GM19324 (cell line): ENCODE results near the gene PARVB.

Source experiments
- ATAC-seq: cut with Tn5 transposase; IDR thresholded peaks from one replicate; pipeline ENCODE4 v1.9.1; 2021; ENCODE audit warnings: mild to moderate bottlenecking, moderate library complexity; ENCODE audit not compliant: unreplicated experiment, low FRiP score

PARVB gene

DNA sequence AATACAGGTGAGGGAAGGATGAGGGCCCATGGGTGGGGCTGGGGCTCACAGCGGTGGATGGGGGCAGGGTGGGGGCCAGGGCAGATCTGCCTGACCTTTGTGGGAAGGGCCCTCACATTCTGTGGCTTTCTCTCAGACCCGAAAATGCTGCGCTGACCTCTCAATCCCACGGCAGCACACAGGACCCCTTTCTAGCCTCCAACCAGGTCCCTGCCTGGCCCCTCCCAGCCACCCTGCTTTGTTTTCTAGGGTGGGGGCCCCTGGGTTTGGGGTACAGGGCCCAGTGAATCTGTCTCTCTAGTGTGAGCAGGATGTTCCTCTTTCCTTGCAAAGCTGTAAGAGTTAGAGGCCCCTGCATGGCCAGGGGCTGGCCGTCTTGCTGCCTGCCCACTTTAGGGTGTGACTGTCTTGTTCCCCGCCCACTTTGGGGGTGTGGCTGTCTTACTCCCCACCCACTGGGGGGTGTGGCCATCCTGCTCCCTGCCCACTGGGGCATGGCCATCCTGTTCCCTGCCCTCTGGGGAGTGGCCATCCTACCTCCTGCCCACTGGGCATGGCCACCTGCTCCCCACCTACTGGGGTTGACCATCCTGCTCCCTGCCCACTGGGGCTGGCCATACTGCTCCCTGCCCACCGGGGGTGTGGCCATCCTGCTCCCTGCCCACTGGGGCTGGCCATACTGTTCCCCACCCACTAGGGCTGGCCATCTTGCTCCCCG, 168.2 kb downstream of the PARVB start:
- ATAC-seq = no peak

DNA sequence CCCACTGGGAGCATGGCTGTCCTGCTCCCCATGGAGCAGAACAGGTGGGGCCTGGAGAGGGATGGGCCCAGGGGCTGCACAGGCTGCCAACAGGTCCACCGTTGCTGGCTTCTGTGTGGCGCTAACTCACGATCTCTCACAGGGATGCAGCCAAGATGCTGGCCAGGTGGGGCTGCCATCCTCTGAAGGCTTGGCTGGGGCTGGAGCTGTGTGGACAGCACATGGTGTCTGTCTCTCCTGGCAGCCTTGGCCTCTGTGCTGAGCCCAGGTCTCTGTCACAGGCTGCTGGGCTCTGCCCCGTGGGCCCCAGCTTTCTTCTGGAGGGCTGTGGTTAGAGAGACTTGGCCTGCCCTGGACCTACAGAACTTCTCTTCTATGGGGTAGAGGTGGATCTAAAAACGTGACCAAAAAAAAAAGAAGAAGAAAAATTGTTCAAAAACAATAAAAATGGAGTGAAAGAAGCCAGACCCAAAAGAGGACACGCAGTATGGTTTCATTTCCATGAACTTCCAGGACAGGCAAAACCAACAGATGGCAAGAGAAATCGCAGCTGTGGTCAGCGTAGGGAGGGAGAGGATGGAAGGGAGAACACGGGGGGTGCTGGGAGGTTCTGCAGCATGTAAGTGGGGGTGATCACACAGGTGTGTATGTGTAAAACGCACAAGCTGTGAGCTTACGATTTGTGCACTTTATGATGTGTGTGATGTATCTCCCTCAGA, 168.9 kb downstream of the PARVB start:
- no peak for ATAC-seq

DNA sequence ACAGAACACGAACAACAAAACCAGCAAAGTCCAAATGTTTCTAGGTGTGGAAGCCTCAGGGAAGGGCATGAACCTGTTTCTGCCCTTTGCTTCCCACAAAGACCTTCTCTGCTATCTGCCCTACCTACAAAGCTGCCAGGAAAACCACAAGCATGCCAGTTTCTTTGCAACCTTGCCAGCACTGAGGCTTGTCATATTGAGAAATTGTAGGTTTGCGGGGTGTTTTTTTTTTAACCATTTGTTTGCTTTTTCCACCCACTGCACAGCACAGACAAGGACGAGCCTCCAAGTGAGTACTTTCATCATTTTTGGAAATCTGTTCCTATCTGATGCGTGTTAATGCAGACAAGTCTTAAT, 169.4 kb downstream of the PARVB start:
- no peak for ATAC-seq

DNA sequence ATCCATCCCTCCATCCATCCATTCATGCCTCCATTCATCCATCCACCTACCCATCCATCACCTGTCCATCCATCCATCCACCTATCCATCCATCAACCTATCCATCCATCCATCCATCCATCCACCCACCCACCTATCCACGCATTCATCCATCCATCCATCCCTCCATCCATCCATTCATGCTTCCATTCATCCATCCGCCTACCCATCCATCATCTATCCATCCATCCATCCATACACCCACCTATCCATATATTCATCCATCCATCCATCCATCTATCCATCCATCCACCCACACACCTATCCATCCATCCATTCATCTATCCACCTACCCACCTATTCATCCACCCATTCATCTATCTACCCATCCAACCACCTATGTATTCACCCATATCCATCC, 170.5 kb downstream of the PARVB start:
- ATAC-seq = no peak

DNA sequence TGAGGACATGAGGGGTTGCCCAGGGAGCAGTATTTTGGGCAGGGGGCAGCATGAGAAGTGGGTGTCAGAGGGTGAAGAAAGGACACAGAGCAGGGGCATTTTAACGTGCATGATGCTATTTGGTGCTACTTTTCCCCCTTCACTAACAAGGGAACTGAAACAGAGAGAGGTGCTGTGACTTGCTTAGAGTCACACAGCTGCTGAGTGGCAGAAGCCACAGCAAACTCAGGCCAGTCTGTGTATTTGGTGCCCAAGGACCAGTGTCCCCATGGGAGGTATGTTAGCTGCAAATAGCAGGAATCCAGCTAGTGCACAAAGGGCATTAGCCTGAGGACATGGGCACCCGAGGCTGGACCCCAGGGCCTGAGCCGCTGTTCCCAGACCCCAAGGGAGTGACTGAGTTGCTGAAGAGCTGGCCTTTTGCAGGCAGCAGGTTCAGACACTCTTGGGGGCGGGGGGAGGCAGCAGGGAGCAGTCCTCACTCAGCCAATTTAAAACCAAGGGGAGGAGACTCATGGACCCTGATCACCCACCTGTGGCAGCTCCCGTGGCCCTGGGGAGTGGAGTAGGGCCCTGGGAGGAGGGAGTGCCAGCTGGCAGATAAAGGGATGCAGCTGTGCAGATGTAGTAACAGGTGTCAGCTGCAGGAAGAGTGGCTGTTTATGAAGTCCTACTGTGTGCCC, 171.2 kb downstream of the PARVB start:
- ATAC-seq = no peak

DNA sequence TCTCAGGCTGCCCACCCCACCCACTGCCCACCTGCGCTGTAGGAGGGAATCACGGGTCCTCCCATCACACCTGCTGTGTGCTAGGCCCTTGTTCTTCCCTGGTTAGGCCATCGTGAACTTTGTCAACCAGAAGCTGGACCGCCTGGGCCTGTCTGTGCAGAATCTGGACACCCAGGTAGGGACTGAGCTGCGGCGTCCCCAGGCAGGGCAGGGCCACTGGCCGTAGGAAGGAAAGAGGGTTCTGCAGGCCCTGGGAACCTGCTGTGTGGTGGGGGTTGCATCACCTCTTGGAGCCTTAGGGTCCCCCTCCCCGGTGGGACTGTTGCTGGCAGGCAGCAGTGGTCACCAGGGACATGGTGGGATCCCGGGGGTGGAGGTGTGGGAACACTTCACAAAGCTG, 172.1 kb downstream of the PARVB start:
- no peak for ATAC-seq

DNA sequence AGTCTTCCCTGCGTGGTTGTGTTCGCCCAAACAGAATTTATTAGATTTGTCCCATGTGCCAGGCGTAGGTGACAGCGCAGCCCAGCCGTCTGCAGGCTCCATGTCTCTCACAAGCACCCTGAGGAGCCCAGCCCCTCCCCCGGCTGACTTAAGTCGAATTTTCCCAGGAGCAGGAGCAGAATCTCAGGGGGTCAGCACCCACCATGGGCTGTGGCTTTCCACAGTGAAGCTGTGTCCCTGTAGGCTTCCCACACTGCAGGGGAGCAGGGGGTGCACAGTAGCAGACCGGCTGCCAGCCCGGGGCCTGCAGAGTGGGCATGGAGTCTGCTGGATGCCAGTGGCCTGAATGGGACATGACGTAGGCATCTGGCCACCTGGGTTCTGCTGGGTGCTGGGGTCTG, 172.6 kb downstream of the PARVB start:
- no peak for ATAC-seq

DNA sequence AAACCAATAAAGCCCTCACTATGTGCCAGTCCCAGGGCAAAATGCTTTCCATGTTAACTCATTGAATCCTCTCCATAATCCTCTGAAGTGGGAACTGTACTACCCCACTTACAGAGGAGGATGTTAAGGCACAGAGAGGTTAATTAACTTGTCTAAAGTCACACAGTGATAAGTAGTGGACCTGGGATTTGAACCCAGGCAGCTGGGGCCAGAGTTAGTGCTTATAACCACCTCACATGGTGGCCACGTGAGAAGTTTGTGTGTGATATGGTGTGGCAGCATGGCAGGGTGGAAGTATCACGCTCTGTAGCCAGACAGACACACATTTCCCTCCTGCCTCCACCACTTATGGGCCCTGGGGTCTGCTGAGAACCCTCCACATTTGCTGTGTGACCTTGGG, 173.2 kb downstream of the PARVB start:
- no peak for ATAC-seq

DNA sequence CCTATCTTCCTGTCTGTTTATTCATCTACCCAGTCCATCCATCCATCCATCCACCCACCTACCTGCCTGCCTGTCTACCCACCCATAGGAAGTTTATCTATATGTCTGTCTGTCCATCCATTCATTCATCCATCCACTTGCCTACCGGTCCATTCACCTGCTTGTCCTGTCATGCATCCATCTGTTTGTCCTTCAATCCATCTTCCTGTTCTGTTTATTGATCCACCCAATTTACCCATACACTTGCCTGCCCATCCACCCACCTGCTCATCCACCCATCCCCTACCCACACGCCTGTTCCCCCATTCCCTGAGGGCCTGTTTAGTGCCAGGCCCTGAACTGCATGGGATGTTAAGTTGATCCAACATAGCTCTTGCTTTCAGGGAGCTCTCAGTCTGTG, 175.1 kb downstream of the PARVB start:
- ATAC-seq = no peak

DNA sequence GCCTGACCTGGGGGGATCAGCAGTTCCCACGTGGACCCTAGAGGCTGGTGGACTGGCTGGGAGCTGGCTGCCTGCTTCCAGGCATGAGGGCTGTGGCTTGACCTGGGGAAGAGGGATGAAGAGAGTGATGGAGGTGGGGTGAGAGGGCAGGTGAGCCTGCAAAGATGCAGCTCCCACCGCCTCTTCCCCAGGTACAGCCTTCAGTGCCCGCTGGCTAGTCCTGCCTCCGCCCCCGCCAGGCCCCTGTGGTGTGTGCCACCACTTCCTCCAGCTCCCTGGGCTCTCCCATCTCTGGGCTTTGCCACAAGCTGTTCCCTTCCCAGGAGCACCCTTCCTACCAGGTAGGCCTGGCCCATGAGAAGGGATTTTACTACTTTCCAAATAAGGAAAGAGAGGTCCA, 175.8 kb downstream of the PARVB start:
- ATAC-seq = no peak

DNA sequence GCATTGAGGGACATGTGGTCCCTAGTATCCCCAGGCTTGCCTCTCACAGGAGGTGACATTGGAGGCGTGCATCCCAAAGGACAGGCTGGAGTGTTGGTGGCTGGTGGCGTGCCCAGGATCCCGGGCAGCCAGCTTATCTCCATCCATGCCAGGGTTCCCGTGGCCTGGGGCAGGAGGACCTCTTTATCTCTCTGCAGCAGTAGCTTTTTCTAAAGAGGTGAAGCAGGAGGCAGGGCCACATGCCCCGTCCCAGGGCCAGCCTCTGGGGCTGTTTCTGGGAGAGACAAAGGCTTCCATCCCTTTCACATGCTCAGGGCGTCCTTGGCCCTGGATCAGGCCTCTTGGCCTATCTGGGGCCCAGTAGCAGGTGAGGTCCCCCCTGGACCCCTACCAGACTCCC, 176.3 kb downstream of the PARVB start:
- ATAC-seq = no peak

DNA sequence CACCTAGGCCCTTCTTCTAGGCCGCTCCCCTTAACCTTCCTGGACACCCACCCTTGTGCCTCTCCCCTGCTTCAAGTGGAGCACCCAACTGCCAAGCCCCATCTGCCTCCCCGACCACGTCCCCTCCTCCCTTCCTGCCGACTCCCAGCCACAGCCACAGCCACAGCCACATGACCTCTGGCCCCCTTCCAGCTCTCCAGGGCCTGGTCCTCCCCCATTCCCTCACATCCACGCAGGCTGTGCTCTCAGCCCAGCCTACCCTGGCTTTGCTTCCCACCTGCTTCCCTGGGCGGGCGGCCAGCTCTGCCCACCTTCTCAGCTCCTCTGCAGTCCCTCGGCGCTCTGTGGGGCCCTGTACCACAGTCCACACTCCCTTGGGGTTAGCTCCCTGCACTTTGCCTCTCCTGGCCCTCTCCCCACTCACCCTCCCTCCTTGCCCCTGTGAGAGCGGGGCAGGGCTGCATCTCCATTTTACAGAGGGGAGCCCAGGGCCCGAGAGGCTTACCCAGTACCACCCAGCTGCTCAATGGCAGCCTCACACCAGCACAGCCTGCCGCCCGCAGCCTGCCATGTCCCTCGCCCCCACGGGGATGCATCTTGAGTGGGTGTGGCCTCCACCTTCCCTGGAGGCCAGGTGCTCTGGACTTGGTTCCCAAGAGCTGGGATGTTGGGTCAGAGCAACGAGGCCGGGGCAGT, 176.9 kb downstream of the PARVB start:
- no peak for ATAC-seq

DNA sequence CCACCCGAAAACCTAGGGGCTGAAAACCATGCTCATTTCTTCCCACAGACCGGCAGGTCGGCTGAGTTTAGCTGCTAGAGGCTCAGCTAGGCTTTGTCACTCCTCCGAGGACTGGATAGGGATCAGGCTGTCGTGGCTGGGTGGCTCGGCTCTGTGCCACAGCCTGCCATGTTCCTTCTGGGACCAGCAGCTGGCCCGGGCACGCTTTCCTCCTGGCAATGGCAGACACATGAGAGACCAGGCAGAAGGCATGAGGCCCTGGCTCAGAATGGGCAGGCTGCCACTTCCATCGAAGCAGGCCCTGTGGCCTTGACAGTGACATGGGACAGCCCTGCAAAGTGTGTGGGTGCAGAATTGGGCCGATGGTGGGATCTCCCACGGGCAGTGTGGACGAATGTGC, 177.6 kb downstream of the PARVB start:
- no peak for ATAC-seq

DNA sequence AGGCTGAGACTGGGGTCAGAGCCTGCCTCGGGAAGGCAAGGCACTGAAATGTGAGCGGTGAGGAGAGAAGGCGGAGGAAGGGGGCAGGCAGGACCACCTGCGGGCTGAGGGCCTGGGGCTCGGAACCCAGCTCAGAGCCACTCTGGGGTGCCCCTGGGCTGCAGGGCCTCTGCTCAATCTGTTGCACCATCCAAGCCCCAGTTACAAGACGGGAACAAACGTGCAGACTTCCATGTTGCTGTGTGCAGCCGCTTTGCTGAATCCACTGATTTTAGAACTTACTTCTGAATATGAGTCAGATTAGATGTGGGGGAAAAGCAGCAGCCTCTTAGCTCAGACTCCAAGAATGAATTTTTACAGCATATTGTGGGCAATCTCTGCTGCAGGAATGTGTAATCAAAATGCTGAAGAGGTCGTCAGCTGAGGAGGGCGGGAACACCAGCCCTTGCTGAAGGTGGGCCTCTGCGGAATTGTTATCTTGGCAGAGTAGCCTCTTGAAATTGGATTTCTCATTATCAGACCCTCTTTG, 178.2 kb downstream of the PARVB start:
- ATAC-seq = no peak

DNA sequence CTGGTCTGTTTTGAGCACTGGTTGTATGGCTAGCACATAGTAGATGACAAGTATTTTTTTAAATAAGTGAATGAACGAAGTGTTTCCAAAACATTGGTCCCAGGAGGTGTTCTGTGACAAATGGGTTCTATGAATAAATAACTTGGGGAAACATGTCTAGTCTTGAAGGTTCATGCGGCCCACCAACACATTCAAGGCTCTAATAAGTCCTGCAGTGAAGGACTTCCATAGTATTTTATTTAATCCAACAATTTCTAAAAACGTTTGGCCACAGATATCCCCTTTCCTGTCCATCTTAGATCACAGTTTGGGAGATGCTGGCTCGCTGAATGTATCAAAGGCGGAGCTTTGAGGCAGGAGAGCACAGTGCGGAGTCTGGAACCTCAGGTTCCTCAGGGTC, 179.1 kb downstream of the PARVB start:
- ATAC-seq = no peak

DNA sequence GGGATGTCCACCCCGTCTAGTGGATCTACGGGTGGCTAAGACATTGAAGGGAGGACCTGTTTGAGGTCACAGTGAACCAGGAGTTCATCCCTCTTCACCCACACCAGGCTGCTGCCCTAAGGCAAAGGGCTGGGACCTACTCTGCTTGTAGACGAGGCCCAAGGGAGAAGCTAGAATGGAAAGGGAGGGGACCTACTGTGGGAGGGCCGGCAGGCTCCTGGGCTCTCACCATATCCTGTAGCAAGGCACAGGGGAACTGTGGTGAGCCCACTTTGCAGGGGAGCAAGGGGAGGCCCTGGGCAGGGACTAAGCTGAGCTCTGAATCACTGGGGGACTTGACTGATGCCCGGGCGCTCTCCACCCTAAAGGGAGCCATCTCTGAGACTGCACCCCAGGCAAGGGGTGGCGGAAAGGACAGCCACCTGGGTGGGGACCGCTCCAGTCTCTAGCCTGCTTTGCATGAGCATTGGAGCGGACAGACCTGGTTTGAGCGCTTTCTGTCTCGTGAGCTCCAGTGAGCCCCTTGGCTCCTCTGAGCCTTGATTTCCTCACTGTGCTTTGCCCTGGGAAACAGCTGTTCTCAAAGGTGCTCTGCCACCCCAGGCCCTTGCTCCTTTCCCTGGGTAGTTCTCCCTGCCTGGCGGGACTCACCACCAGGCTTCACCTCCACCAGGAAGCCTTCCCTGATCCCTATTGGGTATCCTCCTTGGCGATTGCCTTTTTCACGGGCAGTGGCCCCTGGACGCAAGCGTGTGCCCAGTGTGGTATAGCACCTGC, 180.8 kb downstream of the PARVB start:
- ATAC-seq = no peak

DNA sequence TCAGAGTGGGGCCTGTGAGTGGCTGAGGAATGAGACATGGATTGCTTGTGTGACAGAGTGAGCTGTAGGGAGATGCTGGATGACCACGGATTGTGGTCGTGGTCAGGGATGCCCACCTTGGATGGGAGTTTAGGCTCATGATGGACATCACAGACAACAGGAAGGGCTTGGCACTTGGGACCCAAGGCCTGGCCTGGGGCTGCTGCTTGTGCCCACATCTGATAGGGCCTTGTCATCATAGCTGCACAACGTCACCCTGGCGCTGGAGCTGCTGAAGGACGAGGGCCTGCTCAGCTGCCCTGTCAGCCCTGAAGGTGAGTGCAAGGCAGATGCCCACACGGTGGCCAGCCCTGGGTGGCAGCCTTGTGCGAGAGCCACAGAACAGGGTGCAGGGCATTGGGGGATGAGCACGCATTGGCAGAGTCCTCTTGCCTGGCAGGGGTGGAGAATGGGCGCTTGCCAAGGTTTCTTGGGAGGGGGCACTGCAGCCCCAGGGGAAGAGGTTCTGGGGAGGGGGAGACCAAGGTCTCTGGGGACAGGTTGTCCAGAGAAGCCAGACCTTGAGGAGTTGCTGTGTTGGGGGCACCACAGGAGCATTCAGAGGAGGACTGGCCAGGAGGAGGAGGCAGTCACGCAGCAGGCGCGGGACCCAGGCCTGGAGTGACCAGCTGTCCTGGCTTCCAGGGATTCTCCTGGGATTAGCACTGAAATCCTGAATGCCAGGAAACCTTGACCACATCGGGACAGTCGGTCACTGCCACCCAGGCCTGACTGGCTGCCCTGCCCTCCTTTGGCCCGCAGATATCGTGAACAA, 181.6 kb downstream of the PARVB start:
- no peak for ATAC-seq

DNA sequence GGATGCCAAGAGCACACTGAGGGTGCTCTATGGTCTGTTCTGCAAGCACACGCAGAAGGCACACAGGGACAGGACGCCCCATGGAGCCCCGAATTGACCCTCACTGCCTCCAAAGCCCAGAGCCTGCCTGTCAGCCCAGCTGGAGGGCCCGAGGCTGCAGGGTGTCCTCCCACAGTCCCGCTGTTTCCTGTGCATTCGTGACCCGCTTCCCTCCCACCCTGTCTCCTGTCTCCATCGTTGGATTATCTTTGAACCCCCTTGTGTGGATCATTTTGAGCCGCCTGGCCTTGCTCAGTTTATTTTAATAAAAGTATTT, 182.2 kb downstream of the PARVB start:
- no peak for ATAC-seq

DNA sequence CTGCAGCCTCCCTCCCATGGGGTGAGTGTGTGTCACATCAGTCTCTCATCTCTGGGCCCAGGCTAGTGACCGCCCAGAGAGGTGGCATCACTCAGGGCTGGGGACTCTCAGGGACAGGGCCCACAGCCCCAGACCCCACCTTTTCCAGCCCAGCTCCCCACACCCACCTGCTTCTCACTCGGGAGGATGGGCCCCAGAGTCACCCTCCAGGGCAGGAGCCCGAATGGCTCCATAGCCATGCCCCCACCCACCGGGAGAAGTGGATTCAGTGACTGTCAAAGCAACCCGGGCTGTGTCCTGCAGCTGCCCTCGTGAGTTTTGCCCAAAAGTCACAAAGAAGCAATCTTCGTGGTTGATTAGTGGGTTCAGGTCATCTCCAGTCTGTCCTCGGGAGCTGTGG, 182.6 kb downstream of the PARVB start:
- ATAC-seq = no peak
